BJ (cell line): ENCODE measurements around the gene FBXO31. TPM values are rescaled to one million over a fixed set of nuclear protein-coding genes. Genes with fewer than 3 reads are reported as not detected.

Experiments used
- CTCF ChIA-PET: fragments of 350-600 bp; formaldehyde crosslinking; extraction: SDS; loops from one replicate; lab custom pipeline; 2021; ENCODE audit warnings: antibody characterized with exemption, inconsistent platforms; lab: Yijun Ruan, JAX
- POLR2A ChIA-PET: fragments of 300-600 bp; sonication (Branson Sonifier 250); formaldehyde crosslinking; extraction: SDS; loops from one replicate; lab custom pipeline; 2021; ENCODE audit warnings: antibody characterized with exemption; lab: Charles Lee
- DNase-seq: peaks from one replicate; pipeline ENCODE4 v3.0.0-alpha.2; 2011; ENCODE audit warnings: low read depth
- H3K27me3 ChIP-seq: 2 replicates; pipeline ENCODE4 v1.6.0; 2011; ENCODE audit warnings: low read length; ENCODE audit not compliant: control insufficient read depth, insufficient read depth
- H3K36me3 ChIP-seq: 2 replicates; pipeline ENCODE4 v1.5.1; 2011; ENCODE audit warnings: low read length; ENCODE audit not compliant: control insufficient read depth, insufficient read depth
- H3K4me3 ChIP-seq: 2 replicates; pipeline ENCODE4 v1.5.1; 2011; ENCODE audit warnings: low read depth, mild to moderate bottlenecking, control low read depth, low read length
- polyA plus RNA-seq: library from polyadenylated mRNA; depleted of rRNA; stranded (reverse); fragments of >200 nt; gene quantifications from 2 replicates; pipeline ENCODE4 v1.2.3, GENCODE V29; 2011
- TF ChIP-seq, protein P1 (sequence below): IDR thresholded peaks from 2 replicates; pipeline ENCODE4 v1.5.1; 2011; ENCODE audit warnings: low read depth, mild to moderate bottlenecking, control low read depth, inconsistent platforms, low read length, moderate library complexity; ENCODE audit not compliant: insufficient read depth

FBXO31 gene
- polyA plus RNA-seq, 1 experiment = 24.8 TPM

DNA sequence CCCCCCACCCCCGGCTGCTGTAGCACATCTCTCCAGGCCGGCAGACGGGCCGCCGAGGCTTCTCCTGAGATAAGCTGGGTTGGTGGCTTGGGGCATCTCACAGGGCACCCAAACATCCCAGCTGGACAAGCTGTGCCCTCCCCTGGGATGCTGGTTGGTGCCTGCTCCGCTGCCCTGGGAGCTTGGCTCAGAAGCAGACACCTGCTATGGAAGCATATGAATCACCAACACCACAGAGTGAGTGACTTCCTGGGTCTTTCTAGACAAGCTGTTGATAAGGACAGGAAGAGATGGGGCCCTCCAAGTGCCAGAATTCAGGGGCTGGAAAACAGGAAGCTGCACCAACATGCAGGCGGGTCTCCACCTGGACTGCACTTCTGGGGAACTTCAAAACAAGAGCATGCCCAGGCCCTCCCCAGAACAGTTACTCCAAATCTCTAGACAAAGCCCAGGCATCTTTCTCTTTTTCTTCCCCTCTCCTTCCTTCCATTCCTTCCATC is 80.1 kb downstream of the FBXO31 start:
- Histone ChIP-seq H3K27me3 (no peaks in the 10 kb centered on the region), H3K4me3 (no peak overlapping the region), H3K36me3 (no peaks in the 10 kb centered on the region; the same call in 1 of the 2 replicates)
- TF ChIP-seq, protein P1, sequence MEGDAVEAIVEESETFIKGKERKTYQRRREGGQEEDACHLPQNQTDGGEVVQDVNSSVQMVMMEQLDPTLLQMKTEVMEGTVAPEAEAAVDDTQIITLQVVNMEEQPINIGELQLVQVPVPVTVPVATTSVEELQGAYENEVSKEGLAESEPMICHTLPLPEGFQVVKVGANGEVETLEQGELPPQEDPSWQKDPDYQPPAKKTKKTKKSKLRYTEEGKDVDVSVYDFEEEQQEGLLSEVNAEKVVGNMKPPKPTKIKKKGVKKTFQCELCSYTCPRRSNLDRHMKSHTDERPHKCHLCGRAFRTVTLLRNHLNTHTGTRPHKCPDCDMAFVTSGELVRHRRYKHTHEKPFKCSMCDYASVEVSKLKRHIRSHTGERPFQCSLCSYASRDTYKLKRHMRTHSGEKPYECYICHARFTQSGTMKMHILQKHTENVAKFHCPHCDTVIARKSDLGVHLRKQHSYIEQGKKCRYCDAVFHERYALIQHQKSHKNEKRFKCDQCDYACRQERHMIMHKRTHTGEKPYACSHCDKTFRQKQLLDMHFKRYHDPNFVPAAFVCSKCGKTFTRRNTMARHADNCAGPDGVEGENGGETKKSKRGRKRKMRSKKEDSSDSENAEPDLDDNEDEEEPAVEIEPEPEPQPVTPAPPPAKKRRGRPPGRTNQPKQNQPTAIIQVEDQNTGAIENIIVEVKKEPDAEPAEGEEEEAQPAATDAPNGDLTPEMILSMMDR = no peak
- CTCF ChIA-PET = interaction anchor here (1.5 kb wide), 1 partner anchor 12 kb away, joined by 4 read pairs; no protein-coding TSS in a partner anchor
- POLR2A ChIA-PET = no interaction called here
- DNase-seq = no peak

DNA sequence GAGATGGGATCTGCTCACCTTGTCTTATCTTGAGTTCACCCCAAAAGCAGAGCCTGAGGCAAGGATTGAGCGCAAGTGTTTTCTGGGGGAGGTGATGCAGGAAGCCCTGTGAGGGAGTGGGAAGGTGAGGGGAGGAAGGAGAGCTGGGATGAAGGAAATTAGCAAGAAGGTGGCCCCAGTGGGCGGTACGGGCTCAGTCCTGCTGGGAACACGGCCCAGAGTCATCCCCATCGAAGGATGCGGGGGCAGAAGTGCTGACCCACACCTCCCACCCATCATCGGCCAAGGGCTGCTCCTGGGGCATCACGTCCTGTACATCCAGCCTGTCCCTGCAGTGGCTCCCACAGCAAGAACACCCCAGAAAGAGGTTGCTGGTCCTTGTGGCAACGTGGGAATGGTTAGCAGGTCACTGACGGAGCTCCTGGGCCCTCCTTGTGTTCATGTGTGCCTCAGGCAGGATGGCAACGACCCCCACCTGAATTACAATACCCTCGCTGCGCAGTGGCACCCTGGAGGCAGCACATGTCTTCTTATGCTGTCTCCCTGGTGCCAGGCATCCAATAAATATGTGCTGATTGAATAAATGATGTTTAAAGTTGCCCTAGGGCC is 84.6 kb downstream of the FBXO31 start:
- Histone ChIP-seq H3K27me3 (no peaks in the 10 kb centered on the region), H3K36me3 (no peaks in the 10 kb centered on the region; the same call in 1 of the 2 replicates), H3K4me3 (no peak overlapping the region)
- CTCF ChIA-PET = interaction anchor here (0.8 to 1.4 kb wide), 2 partner anchors 9 to 735 kb away, joined by 3 to 5 read pairs; no protein-coding TSS in a partner anchor
- TF ChIP-seq, protein P1 = no peak
- DNase-seq = no peak
- POLR2A ChIA-PET = no interaction called here

DNA sequence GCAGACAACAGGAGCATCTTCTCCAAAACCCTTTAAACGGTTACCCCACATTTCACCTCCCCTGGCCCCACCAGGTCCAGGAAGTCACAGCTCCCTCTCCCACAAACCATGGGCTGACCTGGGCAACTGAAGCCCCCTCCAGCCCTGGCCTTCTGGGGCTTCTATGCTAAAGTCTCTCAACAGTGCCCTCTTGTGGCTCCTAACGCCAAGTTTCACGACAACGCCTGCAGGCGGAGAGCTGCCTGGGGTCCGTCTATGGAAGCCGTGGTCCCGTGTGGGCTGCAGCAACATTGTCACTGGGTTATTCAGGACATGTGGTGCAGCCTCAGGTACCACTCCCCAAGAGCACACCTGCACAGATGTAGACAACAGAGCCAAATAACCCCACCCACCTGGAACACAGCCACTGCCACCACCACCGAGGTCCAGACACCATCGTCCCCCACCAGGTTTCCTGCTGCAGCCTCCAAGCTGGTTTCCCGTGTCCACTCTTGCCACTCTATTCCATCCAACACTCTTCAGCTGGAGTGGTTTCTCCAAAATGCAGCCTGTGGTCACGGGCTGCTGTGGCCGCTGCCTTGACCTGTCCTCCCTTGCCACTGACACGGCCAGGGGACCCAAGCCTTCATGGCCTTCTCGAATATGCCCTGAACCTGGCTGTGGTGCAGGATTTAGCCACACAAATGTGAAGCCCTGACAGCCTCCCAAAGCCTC is 85.5 kb downstream of the FBXO31 start:
- ChIA-PET POLR2A (no interaction called here), CTCF (interaction anchor here (0.6 to 1.4 kb wide), 7 partner anchors 8 to 734 kb away, joined by 3 to 5 read pairs (median 3); no protein-coding TSS in a partner anchor)
- no peak for DNase-seq
- TF ChIP-seq, protein P1 = peak; percentile 63
- Histone ChIP-seq H3K27me3 (no peaks in the 10 kb centered on the region), H3K4me3 (no peak overlapping the region), H3K36me3 (no peaks in the 10 kb centered on the region; the same call in 1 of the 2 replicates)

DNA sequence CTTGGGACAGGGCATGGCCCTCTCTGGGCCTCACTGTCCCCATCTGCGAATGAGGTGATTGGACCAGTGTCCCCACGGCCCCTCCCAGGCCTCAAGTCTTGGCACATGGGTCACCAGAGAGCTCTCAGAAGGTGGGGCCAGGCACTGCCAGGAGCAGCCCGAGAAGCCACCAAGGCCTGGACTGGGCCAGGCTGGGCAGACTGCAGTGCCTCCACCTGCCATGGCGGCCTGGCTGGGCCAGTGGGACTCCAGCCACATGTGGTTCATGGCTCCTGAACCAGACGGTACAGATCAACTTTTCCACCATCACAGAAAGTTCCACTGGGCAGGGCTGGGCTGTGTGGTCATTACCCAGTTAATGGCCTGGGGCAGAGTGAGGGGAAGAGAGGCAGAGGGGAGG is 86.2 kb downstream of the FBXO31 start:
- ChIA-PET CTCF (interaction anchor here (0.6 to 1.4 kb wide), 9 partner anchors 7 to 735 kb away, joined by 3 to 5 read pairs (median 3); no protein-coding TSS in a partner anchor), POLR2A (no interaction called here)

More for the DNA sequence above, 86.2 kb downstream of the FBXO31 start:
- H3K27me3 ChIP-seq = no peaks in the 10 kb centered on the region
- DNase-seq = no peak
- TF ChIP-seq, protein P1 = no peak
- H3K4me3 ChIP-seq = no peak overlapping the region
- H3K36me3 ChIP-seq = no peaks in the 10 kb centered on the region; the same call in 1 of the 2 replicates
